ENCODE data around the gene GRIP2. TPM values are rescaled to one million over a fixed set of nuclear protein-coding genes. Genes with fewer than 3 reads are reported as not detected.

The GRIP2 gene
- total and polyA plus RNA-seq, 9 of the 15 experiments (the other 6 are each of a cell fraction or from before 2014, with no cell fraction given): 0.01 TPM; not detected in 7

- TF ChIP-seq, protein P1, sequence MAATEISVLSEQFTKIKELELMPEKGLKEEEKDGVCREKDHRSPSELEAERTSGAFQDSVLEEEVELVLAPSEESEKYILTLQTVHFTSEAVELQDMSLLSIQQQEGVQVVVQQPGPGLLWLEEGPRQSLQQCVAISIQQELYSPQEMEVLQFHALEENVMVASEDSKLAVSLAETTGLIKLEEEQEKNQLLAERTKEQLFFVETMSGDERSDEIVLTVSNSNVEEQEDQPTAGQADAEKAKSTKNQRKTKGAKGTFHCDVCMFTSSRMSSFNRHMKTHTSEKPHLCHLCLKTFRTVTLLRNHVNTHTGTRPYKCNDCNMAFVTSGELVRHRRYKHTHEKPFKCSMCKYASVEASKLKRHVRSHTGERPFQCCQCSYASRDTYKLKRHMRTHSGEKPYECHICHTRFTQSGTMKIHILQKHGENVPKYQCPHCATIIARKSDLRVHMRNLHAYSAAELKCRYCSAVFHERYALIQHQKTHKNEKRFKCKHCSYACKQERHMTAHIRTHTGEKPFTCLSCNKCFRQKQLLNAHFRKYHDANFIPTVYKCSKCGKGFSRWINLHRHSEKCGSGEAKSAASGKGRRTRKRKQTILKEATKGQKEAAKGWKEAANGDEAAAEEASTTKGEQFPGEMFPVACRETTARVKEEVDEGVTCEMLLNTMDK (IDR thresholded peaks at IDR 0.05; ENCODE audit: borderline replicate concordance, insufficient read depth, low read depth, low read length, poor library complexity, severe bottlenecking): peak; percentile 3
- TF ChIP-seq MYC (IDR thresholded peaks at IDR 0.05; ENCODE audit: low read depth, low read length): 0 out of 2 replicates have a peak, but pooled peaks have one; percentile 14
- no peak for TF ChIP-seq MYC (CRISPR knock-in tag; IDR thresholded peaks at IDR 0.05; ENCODE audit: borderline replicate concordance, low read depth)
- peak; percentile 71; the same call in 1 of the 2 replicates for TF ChIP-seq FOXK1 (CRISPR knock-in tag; IDR thresholded peaks at IDR 0.05; ENCODE audit: borderline replicate concordance)
- TF ChIP-seq, protein P2, sequence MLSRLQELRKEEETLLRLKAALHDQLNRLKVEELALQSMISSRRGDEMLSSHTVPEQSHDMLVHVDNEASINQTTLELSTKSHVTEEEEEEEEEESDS (CRISPR knock-in tag; IDR thresholded peaks at IDR 0.05): no peak
- no peak for TF ChIP-seq NFE2L1 (tag; IDR thresholded peaks at IDR 0.05; ENCODE audit: borderline replicate concordance, low read depth)
- TF ChIP-seq FOSL1 (tag; conservative IDR thresholded peaks at IDR 0.05): no peak
- TF ChIP-seq TAL1 (IDR thresholded peaks at IDR 0.05): no peak
- peak; percentile 13; the same call in 1 of the 2 replicates for TF ChIP-seq JUN (IDR thresholded peaks at IDR 0.05; ENCODE audit: borderline replicate concordance, low read depth, low read length)
- no peak for TF ChIP-seq JUN (CRISPR knock-in tag; IDR thresholded peaks at IDR 0.05; ENCODE audit: borderline replicate concordance)
- TF ChIP-seq ETV5 (CRISPR knock-in tag; IDR thresholded peaks at IDR 0.05; ENCODE audit: low read depth): no peak
- peak; percentile 26 to 49; a peak in 1 of 4 replicates for TF ChIP-seq MNT (conservative IDR thresholded peaks at IDR 0.05)
- 0 out of 2 replicates have a peak, but pooled peaks have one; percentile 10 for TF ChIP-seq SPI1 (IDR thresholded peaks at IDR 0.05; ENCODE audit: borderline replicate concordance, low read depth, low read length)
- TF ChIP-seq RAD21 (CRISPR knock-in tag; conservative IDR thresholded peaks at IDR 0.05 in 1 of 2, IDR thresholded peaks at IDR 0.05 in 1 of 2): peak; percentile 18 to 53; a peak in 2 of 4 replicates
- peak; percentile 72 for TF ChIP-seq ZBTB33 (CRISPR knock-in tag; IDR thresholded peaks at IDR 0.05)
- TF ChIP-seq USF1 (CRISPR knock-in tag; IDR thresholded peaks at IDR 0.05): peak; percentile 48; the same call in 1 of the 2 replicates
- TF ChIP-seq CTCF (IDR thresholded peaks at IDR 0.05 in 2 of 3, conservative IDR thresholded peaks at IDR 0.05 in 1 of 3; ENCODE audit: insufficient read depth in 2 of 3, low read depth in 1 of 3, low read length in 3 of 3): peak; percentile 39 to 48 (median 43); a peak in 3 of 6 replicates
These were observed 32.8 kb downstream of the GRIP2 start (continued) for GRCh38 chr3:14507305-14507741.

Data from K562 (cell line).